IPS-20b (cell line): Measurements from ENCODE around the gene EPS8.

Experiments
- H3K27ac ChIP-seq: one replicate; pipeline ENCODE4 v1.5.1; 2013; ENCODE audit warnings: low read length
- H3K27me3 ChIP-seq: 2 replicates; pipeline ENCODE4 v1.6.1; 2013; ENCODE audit warnings: mild to moderate bottlenecking, low read length, inconsistent platforms; ENCODE audit not compliant: insufficient read depth
- H3K36me3 ChIP-seq: 2 replicates; pipeline ENCODE4 v1.6.1; 2013; ENCODE audit warnings: low read depth, mild to moderate bottlenecking, inconsistent platforms, low read length, moderate library complexity; ENCODE audit not compliant: insufficient read depth
- H3K4me1 ChIP-seq: 2 replicates; pipeline ENCODE4 v1.6.1; 2013; ENCODE audit warnings: mild to moderate bottlenecking, control low read depth, inconsistent platforms, low read length, moderate library complexity; ENCODE audit not compliant: insufficient read depth
- H3K4me3 ChIP-seq: 2 replicates; pipeline ENCODE4 v1.5.1; 2013; ENCODE audit warnings: mild to moderate bottlenecking, low read length, inconsistent platforms
- H3K9ac ChIP-seq: 2 replicates; pipeline ENCODE4 v1.6.1; 2013; ENCODE audit warnings: low read depth, mild to moderate bottlenecking, inconsistent platforms, low read length, moderate library complexity
- H3K9me3 ChIP-seq: 2 replicates; pipeline ENCODE4 v1.6.1; 2013; ENCODE audit warnings: mild to moderate bottlenecking, low read depth, low read length, inconsistent platforms; ENCODE audit not compliant: insufficient read depth

The EPS8 gene

DNA sequence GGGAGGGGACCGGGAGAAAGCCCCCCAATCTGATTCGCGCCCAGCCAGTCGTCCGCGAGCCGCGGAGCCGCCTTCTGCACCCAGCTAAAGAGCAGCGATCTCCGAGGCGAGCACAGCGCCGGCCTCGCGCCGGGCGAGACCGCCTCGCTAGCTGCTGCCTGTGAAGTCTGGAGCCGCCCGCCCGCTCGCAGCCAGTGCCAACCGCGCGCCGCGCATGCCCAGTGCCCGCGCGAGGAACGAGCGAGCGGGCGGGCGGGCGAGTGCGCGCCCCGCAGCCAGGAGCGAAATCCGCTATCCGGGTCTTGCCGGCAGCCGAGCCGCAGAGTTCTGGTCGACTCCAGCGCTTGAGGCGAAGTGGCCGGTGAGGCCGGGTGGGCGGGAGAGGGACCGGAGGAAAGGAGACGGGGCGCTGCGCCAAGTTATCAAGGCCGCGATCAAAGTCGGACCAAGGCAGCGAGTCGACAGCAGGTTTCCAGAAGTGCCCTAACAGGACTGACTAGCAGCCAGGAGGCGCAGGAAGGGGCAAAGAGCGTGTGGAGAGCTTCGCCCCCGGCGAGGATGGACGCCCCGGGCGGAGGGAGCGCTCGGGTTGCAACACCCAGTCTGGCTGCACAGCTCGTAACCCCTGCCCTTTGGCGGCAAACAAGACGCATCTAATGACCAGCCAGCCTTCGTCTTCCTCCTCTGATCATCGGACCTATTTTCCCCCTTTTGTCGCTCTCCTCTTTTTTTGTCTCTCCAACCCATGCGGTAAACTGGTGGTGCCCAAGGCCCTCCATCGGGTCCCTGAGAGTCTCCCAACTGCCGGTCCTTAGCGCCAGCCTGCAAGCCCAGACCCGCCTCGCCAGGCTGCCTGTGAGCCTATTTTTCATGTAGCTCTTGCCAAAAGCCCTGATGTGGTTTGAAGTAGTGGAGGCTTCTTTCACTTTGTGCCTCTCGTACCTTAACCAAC is at the start of gene EPS8:
Gene EPS8 (minus strand): TSS at position 169 of the 952 bp plus-strand sequence. CDS start 106,437 bp downstream, outside the sequence.
- H3K27ac ChIP-seq = no peak within 1 kb of the TSS
- peaks cover 66% of the 10 kb centered on the region for H3K27me3 ChIP-seq
- H3K9me3 ChIP-seq = no peaks in the 10 kb centered on the region
- no peaks in the 10 kb centered on the region; the same call in 1 of the 2 replicates for H3K4me1 ChIP-seq
- peak within 1 kb of the TSS; percentile 72; the same call in 1 of the 2 replicates for H3K9ac ChIP-seq
- no peaks in the 10 kb centered on the region for H3K36me3 ChIP-seq
- peak within 1 kb of the TSS; percentile 72 for H3K4me3 ChIP-seq

- Histone ChIP-seq H3K36me3 (no peaks in the 10 kb centered on the region), H3K4me1 (no peaks in the 10 kb centered on the region), H3K9me3 (no peaks in the 10 kb centered on the region), H3K4me3 (no peak overlapping the region), H3K9ac (no peak overlapping the region), H3K27me3 (no peaks in the 10 kb centered on the region), H3K27ac (no peak overlapping the region)
Observed at GRCh38 chr12:15837141-15837790, 48.1 kb upstream of the EPS8 start.

- Histone ChIP-seq H3K4me1 (no peaks in the 10 kb centered on the region), H3K9me3 (no peaks in the 10 kb centered on the region), H3K36me3 (no peaks in the 10 kb centered on the region), H3K9ac (no peak overlapping the region), H3K27me3 (no peaks in the 10 kb centered on the region), H3K27ac (no peak overlapping the region), H3K4me3 (no peak overlapping the region)
Observed at GRCh38 chr12:15834575-15834974, 45.4 kb upstream of the EPS8 start.

GRCh38 chr12:15831315-15831978 is 42.3 kb upstream of the EPS8 start:
- Histone ChIP-seq H3K36me3 (no peaks in the 10 kb centered on the region), H3K4me3 (no peak overlapping the region), H3K9me3 (no peaks in the 10 kb centered on the region), H3K4me1 (no peaks in the 10 kb centered on the region), H3K27me3 (no peaks in the 10 kb centered on the region), H3K27ac (no peak overlapping the region), H3K9ac (no peak overlapping the region)

GRCh38 chr12:15830538-15830937 is 41.4 kb upstream of the EPS8 start:
- Histone ChIP-seq H3K9ac (no peak overlapping the region), H3K36me3 (no peaks in the 10 kb centered on the region), H3K27me3 (no peaks in the 10 kb centered on the region), H3K27ac (no peak overlapping the region), H3K4me3 (no peak overlapping the region), H3K9me3 (no peaks in the 10 kb centered on the region), H3K4me1 (no peaks in the 10 kb centered on the region)

DNA sequence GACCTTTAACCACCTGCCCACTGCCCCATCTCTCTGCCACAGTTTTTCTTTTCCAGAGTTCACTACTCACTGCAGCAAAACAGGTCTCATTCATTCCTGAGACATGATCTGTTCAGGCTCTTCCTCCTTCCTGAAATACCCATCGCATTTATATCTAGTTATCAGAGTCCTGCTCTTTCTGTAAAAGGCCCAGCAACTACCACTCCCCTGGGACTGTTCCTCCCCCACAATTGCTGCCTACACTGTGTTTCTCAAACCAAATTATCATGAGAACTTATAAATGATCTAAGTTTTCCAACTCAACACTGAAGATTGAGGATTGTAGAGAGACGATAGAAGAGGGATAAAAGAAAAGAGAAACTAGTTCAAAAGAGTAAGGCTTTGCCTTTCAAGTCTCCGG is 40.8 kb upstream of the EPS8 start:
- Histone ChIP-seq H3K36me3 (no peaks in the 10 kb centered on the region), H3K9me3 (no peaks in the 10 kb centered on the region), H3K27me3 (no peaks in the 10 kb centered on the region), H3K27ac (no peak overlapping the region), H3K4me1 (no peaks in the 10 kb centered on the region), H3K9ac (no peak overlapping the region), H3K4me3 (no peak overlapping the region)

GRCh38 chr12:15829255-15829654 is 40.1 kb upstream of the EPS8 start:
- no peaks in the 10 kb centered on the region for H3K36me3 ChIP-seq
- H3K4me1 ChIP-seq = no peaks in the 10 kb centered on the region
- no peaks in the 10 kb centered on the region for H3K27me3 ChIP-seq
- no peak overlapping the region for H3K4me3 ChIP-seq
- no peak overlapping the region for H3K27ac ChIP-seq
- H3K9me3 ChIP-seq = no peaks in the 10 kb centered on the region
- no peak overlapping the region for H3K9ac ChIP-seq

DNA sequence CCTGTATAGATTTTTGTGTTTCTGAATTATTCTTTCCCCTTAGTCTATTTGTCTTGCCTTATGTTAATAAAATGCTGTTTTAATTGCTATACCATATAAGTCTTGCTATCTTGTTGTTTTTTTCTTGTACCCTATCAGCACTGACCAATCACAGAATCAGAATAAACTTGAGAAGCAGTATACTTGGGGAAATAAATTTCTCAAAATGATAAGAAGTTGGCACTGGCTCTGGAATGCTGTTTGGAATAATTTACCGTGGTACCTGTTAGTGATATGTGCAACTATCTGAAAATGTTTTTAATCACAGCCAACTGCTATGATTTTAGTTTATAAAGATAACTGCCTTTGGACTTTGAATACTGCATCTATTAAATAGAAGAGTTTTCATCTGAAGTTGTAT is 37.9 kb upstream of the EPS8 start:
- Histone ChIP-seq H3K27me3 (no peaks in the 10 kb centered on the region), H3K9me3 (no peaks in the 10 kb centered on the region), H3K4me3 (no peak overlapping the region), H3K36me3 (no peaks in the 10 kb centered on the region), H3K27ac (no peak overlapping the region), H3K9ac (no peak overlapping the region), H3K4me1 (no peaks in the 10 kb centered on the region)

GRCh38 chr12:15824516-15824915 is 35.3 kb upstream of the EPS8 start:
- H3K27me3 ChIP-seq = no peaks in the 10 kb centered on the region
- no peak overlapping the region for H3K4me3 ChIP-seq
- no peak overlapping the region for H3K27ac ChIP-seq
- no peak overlapping the region for H3K9ac ChIP-seq
- no peaks in the 10 kb centered on the region for H3K36me3 ChIP-seq
- no peaks in the 10 kb centered on the region for H3K4me1 ChIP-seq
- no peaks in the 10 kb centered on the region for H3K9me3 ChIP-seq

GRCh38 chr12:15823360-15824128 is 34.4 kb upstream of the EPS8 start:
- no peaks in the 10 kb centered on the region for H3K36me3 ChIP-seq
- H3K4me1 ChIP-seq = no peaks in the 10 kb centered on the region
- no peak overlapping the region for H3K27ac ChIP-seq
- H3K4me3 ChIP-seq = no peak overlapping the region
- no peak overlapping the region for H3K9ac ChIP-seq
- no peaks in the 10 kb centered on the region for H3K27me3 ChIP-seq
- no peaks in the 10 kb centered on the region for H3K9me3 ChIP-seq
